ENCODE measurements around the gene HSD17B12. TPM values are rescaled to one million over a fixed set of nuclear protein-coding genes. Genes with fewer than 3 reads are reported as not detected.

HSD17B12 gene
- total RNA-seq, 1 experiment from 2014 or later: 307 TPM

DNA sequence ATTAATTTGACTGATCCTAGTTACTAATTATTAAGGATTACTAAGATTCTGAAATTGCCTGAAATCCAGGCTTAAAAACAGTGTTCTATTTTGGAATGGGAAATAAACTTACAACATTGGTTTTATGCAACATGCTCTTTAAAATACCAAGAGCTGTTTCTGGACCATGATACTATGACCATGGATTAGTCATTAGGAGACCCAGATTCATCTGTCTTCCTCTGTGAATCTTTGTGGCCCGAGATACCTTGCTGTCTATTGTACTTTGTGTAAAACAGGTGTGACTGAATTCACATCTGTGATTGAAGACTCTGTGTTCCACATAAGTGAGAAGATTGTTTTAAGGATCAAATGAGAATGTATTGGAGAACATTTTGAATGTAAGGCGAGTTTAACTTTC lies 98.8 kb downstream of the HSD17B12 start:
- ChIA-PET CTCF (no interaction called here), POLR2A (ENCODE audit: low non-redundant PET) (no interaction called here)
- TF ChIP-seq, protein P1, sequence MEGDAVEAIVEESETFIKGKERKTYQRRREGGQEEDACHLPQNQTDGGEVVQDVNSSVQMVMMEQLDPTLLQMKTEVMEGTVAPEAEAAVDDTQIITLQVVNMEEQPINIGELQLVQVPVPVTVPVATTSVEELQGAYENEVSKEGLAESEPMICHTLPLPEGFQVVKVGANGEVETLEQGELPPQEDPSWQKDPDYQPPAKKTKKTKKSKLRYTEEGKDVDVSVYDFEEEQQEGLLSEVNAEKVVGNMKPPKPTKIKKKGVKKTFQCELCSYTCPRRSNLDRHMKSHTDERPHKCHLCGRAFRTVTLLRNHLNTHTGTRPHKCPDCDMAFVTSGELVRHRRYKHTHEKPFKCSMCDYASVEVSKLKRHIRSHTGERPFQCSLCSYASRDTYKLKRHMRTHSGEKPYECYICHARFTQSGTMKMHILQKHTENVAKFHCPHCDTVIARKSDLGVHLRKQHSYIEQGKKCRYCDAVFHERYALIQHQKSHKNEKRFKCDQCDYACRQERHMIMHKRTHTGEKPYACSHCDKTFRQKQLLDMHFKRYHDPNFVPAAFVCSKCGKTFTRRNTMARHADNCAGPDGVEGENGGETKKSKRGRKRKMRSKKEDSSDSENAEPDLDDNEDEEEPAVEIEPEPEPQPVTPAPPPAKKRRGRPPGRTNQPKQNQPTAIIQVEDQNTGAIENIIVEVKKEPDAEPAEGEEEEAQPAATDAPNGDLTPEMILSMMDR (conservative IDR thresholded peaks at IDR 0.05; ENCODE audit: low read depth, low read length): no peak
- no peak for TF ChIP-seq EZH2 (IDR thresholded peaks at IDR 0.05; ENCODE audit: borderline replicate concordance, low read depth, low read length, poor library complexity, severe bottlenecking)
- no peaks in the 10 kb centered on the region for H3K4me1 ChIP-seq (ENCODE audit: insufficient read depth, low read length, poor library complexity, severe bottlenecking)
- no peak overlapping the region for H3K27ac ChIP-seq (ENCODE audit: low read depth, low read length, poor library complexity, severe bottlenecking)
- intact Hi-C loops (cut with micrococcal nuclease; ENCODE audit: unreplicated experiment): no loop called here
- peaks cover 14% of the 10 kb centered on the region for H3K9me3 ChIP-seq (ENCODE audit: low read depth, low read length, poor library complexity, severe bottlenecking)
- DNase-seq (ENCODE audit: low spot score): no peak
- H3K27me3 ChIP-seq (replicated peaks; ENCODE audit: insufficient read depth, low read depth, low read length, poor library complexity): no peaks in the 10 kb centered on the region
- peaks cover under 1% of the 10 kb centered on the region for H3K36me3 ChIP-seq (ENCODE audit: insufficient read depth, low read length, poor library complexity, severe bottlenecking)
- H3K4me3 ChIP-seq (ENCODE audit: low read depth, low read length, poor library complexity, severe bottlenecking): no peak overlapping the region
- no TSS peak for BruUV-seq (replicated peaks)

DNA sequence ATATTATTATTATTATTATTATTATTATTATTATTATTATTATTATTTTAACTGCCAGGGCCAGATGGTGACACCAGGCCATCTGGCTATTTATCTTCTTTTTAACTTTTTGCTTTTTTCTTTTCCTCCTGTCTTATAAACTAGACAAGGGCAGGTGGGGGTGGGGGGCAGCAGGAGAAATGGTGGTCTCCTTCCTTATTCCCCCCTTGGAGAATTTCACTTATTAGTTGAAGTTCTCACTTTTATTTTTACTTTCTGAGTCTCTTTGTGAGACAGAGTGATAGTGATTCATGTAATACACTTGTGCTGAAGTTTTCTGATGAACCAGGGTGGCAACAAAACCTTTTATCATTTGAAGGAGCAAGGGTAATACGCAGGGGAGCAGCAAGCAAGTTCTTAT lies 103.8 kb downstream of the HSD17B12 start:
- POLR2A ChIA-PET (ENCODE audit: low non-redundant PET): no interaction called here
- no peak overlapping the region for H3K4me3 ChIP-seq (ENCODE audit: low read depth, low read length, poor library complexity, severe bottlenecking)
- peaks cover 11% of the 10 kb centered on the region for H3K9me3 ChIP-seq (ENCODE audit: low read depth, low read length, poor library complexity, severe bottlenecking)
- H3K36me3 ChIP-seq (ENCODE audit: insufficient read depth, low read length, poor library complexity, severe bottlenecking): peaks cover 12% of the 10 kb centered on the region
- BruUV-seq (replicated peaks): no TSS peak
- no peak overlapping the region for H3K27ac ChIP-seq (ENCODE audit: low read depth, low read length, poor library complexity, severe bottlenecking)
- H3K27me3 ChIP-seq (replicated peaks; ENCODE audit: insufficient read depth, low read depth, low read length, poor library complexity): no peaks in the 10 kb centered on the region
- CTCF ChIA-PET: interaction anchor here (0.7 kb wide), 1 partner anchor 268 kb away, joined by 3 read pairs; no protein-coding TSS in a partner anchor
- peaks cover 11% of the 10 kb centered on the region for H3K4me1 ChIP-seq (ENCODE audit: insufficient read depth, low read length, poor library complexity, severe bottlenecking)
- no peak for DNase-seq (ENCODE audit: low spot score)
- TF ChIP-seq EZH2 (IDR thresholded peaks at IDR 0.05; ENCODE audit: borderline replicate concordance, low read depth, low read length, poor library complexity, severe bottlenecking): no peak
- TF ChIP-seq, protein P1 (conservative IDR thresholded peaks at IDR 0.05; ENCODE audit: low read depth, low read length): no peak
- intact Hi-C loops (cut with micrococcal nuclease; ENCODE audit: unreplicated experiment): no loop called here

DNA sequence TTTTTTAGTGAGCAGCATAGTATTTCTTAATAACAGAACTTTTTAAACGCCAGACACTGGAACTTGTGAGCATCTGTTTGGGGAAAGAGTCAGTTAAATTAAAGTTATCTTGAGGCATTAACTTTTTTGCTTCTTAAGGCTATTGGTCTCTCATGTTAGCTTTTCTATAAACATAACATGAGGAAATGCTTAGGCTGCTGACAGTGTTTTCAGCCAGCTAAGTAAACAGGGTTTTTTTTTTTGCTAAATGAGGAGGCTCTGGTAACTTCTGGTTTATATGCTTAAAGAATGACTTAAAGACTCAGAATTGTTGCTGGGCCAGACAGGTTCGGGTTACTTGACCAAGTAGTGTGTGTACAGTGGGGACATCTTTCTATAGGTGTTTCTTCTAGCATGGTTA lies 104.3 kb downstream of the HSD17B12 start:
- Histone ChIP-seq H3K27me3 (replicated peaks; ENCODE audit: insufficient read depth, low read depth, low read length, poor library complexity) (no peaks in the 10 kb centered on the region), H3K36me3 (ENCODE audit: insufficient read depth, low read length, poor library complexity, severe bottlenecking) (peaks cover 12% of the 10 kb centered on the region), H3K9me3 (ENCODE audit: low read depth, low read length, poor library complexity, severe bottlenecking) (peaks cover 11% of the 10 kb centered on the region), H3K4me3 (ENCODE audit: low read depth, low read length, poor library complexity, severe bottlenecking) (no peak overlapping the region), H3K27ac (ENCODE audit: low read depth, low read length, poor library complexity, severe bottlenecking) (no peak overlapping the region), H3K4me1 (ENCODE audit: insufficient read depth, low read length, poor library complexity, severe bottlenecking) (peaks cover 11% of the 10 kb centered on the region)
- ChIA-PET CTCF (interaction anchor here (0.7 kb wide), 1 partner anchor 269 kb away, joined by 3 read pairs; no protein-coding TSS in a partner anchor), POLR2A (ENCODE audit: low non-redundant PET) (no interaction called here)
- no TSS peak for BruUV-seq (replicated peaks)
- no peak for DNase-seq (ENCODE audit: low spot score)
- TF ChIP-seq, protein P1 (conservative IDR thresholded peaks at IDR 0.05; ENCODE audit: low read depth, low read length): no peak
- no peak for TF ChIP-seq EZH2 (IDR thresholded peaks at IDR 0.05; ENCODE audit: borderline replicate concordance, low read depth, low read length, poor library complexity, severe bottlenecking)
- intact Hi-C loops (cut with micrococcal nuclease; ENCODE audit: unreplicated experiment): no loop called here
